GM18502 (cell line): ENCODE measurements around the gene BAD.
A peak's percentile ranks its signal among the peaks of the same experiment; 100 is the strongest.

Source experiments
- ATAC-seq: cut with Tn5 transposase; IDR thresholded peaks from one replicate; pipeline ENCODE4 v1.9.1; 2021; ENCODE audit warnings: mild to moderate bottlenecking; ENCODE audit not compliant: unreplicated experiment, poor library complexity

Gene BAD

DNA sequence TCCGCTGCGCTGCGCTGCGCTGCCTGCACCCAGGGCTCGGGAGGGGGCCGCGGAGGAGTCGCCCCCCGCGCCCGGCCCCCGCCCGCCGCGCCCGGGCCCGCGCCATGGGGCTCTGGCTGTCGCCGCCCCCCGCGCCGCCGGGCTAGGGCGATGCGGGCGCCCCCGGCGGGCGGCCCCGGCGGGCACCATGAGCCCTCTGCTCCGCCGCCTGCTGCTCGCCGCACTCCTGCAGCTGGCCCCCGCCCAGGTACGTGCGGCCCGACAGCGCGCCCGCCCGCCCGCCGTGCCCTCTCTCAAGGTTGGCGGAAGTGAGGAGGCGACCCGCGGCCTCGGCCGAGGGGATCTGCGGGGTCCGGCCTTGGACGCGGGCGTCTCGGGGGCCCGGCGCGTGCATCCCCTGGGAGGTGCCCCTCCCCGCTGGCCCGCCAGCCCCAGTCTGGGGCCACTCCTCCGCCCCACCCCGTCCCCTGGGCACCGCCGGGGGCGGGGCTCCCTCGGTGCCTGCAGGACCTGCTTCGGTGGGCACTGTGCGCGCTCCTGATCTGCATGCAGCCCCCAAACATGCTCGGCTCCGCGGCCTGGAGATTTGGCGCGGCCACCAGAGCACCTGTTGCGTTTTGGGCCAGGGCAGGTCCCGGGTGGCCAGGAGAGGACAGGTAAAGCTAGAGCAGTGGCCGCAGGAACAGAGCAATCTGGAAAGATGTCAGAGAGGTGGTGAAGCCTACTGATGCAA lies 49.7 kb downstream of the BAD start:
- ATAC-seq: peak; percentile 27

DNA sequence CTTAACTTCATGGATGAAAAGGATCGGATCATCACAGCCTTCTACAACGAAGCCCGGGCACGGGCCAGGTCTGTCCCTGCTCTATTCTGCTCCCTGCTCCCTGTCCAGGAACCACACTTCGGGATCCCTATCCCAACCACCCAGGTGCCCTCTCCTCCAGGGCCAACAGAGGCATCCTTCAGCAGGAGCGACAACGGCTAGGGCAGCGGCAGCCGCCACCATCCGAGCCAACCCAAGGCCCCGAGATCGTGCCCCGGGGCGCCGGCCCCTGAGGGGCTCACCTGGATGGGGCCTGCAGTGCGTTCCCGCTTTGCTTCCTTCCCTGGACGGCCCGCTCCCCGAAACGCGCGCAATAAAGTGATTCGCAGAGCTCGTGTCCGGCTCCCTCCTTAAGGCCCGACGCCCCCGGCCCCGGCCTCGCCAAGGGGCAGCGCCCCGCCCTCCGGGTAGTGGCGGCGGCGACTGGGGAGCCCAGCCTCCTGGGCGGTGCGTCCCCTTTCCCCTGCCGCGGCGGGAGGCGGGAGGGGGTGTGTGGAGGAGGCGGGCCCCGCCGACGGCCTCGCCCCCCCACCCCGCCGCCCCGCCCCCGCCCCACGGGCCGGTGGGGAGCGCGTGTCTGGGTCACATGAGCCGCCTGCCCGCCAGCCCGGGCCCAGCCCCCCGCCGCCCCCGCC lies 50.4 kb downstream of the BAD start, which contains the start of gene VEGFB:
Gene VEGFB (plus strand): TSS at position 672 of the 674 bp plus-strand sequence. CDS start 250 bp downstream, outside the sequence.
- peak; percentile 37 for ATAC-seq

DNA sequence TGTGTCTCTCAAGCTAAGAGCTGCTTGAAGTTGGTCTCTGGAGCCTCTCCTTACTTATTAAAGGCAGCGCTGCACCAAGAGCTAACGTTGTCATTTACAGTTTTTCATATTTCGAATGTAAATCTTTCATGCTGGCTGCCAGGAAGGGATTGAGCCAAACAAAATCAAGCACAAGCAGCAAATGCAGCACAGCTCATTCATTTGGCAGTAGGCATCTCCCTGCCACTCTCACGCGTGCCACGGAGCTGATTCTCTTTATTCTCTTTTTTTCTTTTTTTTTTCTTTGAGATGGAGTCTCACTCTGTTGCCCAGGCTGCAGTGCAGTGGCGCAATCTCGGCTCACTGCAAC lies 51.5 kb downstream of the BAD start:
- no peak for ATAC-seq

DNA sequence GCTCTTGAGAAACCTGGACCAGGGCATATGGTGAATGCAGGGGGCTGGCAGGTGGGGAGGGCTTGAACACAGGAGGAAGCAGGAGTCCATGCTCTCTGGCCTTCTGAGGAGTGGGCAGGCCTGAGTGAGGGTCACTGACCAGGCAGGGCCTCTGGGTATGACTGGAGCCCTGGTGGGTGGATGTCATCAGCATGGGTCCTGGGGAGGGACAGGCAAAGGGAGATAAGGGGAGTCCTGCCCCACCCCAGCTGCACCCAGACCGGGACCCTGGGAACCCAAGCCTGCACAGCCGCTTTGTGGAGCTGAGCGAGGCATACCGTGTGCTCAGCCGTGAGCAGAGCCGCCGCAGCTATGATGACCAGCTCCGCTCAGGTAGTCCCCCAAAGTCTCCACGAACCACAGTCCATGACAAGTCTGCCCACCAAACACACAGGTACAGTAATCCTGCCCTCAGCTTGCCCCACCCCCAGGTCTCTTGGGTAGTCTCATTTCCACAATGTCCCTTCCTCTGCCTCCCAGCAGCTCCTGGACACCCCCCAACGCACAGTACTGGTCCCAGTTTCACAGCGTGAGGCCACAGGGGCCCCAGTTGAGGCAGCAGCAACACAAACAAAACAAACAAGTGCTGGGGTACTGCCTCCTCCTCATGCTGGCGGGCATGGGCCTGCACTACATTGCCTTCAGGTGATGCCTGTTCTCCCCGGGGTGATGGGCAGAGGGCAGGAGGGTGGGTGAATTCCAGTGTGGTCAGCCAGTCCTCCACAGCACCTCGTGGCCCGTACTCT lies 52.1 kb downstream of the BAD start:
- no peak for ATAC-seq

DNA sequence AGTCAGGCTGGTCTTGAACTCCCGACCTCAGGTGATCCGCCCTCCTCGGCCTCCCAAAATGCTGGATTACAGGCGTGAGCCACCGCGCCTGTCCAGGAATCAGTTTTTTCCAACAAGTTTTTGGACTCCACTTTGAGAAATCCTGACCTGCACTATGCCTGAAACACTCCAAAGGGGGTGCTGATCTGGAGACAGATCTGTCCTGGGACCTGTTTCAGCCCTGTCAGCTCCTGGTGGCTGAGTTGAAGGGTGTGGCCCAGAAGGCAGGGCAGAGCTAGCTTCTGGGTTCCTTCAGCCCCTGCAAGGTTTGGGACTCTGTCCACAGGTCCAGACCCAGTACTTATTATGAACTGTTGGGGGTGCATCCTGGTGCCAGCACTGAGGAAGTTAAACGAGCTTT lies 52.9 kb downstream of the BAD start:
- no peak for ATAC-seq

DNA sequence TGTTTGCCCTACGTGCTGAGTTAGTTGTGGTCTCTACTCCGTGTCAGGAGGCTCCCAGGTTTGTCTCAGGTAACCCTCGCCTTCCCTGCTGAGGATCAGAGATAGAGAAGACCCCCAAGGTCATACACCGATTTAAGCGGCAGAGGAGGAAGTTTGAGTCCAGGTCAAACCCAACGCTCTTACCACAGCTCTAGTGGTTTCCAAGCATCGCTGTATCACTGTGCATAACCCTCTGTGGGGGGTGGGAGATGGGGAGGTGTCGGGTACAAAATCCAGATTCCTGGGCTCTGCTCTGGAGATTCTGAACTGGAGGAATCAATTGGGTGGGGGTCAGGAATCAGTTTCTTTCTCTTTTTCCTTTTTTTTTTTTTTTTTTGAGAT lies 53.5 kb downstream of the BAD start:
- no peak for ATAC-seq

DNA sequence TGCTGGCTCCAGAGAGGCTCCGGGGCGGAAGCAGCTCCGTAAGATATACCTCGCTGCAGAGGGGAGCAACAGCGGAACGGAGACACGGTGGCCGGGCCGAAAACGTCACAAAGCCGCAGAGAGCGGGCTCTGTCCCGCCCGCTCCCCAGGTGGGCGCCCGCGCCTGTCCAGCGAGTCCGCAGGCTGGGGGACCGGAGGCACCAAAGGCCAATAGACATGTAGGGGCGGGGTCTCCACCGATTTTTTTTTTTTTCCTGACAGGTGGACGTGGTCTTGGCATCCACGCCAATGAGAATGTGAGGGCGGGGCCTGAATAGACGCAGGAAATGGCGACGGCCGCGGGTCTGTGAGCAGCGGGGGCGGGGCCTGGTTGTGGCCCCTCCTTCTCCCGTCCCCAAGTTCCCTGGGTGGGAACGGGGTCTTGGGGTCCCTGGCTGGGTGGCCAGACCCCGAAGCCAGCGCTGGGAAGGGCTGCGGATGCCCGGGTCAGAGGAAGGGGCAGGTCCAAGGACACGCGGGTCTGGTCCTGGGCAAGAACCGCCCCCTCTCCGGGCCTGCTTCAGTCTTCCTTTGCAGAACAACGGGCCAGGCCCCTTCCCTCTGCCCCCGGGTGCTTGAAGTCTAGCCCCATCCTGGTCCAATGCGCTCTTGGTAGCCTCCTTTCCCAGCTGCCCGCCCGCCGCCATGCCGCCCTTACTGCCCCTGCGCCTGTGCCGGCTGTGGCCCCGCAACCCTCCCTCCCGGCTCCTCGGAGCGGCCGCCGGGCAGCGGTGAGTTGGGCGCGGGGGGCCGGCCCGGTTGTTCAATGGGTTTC lies 54.1 kb downstream of the BAD start, which contains the start of gene DNAJC4:
Gene DNAJC4 (plus strand): TSS at position 378 of the 814 bp plus-strand sequence. CDS start 307 bp downstream, at position 685.
- ATAC-seq: peak; percentile 47

DNA sequence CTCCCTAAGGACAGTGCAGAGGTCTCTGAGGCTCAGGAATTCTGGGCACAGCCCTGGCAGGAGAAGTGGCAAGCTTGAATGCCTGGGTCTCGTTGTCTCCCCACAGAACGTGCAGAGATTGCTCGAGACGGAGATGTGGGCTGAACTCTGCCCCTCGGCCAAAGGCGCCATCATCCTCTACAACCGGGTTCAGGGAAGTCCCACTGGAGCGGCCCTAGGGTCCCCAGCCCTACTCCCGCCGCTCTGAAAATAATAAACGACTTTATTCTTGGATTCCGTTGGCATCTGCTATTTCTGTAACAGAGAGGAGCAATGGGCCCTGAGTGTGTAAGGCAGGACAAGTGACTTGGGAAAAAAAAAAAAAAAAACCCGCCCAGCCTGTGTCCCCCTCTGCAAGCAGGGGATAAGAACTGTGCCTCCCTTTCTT lies 54.7 kb downstream of the BAD start:
- ATAC-seq: no peak

DNA sequence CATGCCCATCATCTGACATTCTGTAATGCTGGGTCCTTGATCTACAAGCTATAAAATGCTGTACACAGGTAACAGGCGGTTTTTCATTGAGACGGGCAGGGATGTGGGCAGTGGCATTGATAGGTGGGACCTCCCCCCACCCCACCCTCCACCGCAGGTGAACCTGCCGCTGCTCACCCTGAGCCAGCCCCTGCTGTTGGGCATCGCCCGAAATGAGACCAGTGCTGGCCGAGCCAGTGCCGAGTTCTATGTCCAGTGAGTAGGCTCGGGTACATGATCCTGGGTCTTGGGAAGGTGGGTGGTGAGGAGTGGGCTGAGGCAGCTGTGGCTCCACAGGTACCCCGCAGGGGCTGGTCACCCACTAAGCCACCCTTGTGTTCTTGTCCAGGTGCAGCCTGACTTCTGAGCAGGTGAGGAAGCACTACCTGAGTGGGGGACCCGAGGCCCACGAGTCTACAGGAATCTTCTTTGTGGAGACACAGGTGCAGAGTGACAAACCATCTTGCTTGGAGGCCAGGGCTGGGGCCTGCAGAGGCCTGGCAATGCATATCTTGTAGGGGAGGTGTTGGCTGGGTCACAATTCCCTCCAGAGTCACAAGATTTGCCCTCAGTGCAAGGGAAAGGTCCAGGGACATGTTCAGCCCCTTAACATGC lies 55.2 kb downstream of the BAD start:
- no peak for ATAC-seq

DNA sequence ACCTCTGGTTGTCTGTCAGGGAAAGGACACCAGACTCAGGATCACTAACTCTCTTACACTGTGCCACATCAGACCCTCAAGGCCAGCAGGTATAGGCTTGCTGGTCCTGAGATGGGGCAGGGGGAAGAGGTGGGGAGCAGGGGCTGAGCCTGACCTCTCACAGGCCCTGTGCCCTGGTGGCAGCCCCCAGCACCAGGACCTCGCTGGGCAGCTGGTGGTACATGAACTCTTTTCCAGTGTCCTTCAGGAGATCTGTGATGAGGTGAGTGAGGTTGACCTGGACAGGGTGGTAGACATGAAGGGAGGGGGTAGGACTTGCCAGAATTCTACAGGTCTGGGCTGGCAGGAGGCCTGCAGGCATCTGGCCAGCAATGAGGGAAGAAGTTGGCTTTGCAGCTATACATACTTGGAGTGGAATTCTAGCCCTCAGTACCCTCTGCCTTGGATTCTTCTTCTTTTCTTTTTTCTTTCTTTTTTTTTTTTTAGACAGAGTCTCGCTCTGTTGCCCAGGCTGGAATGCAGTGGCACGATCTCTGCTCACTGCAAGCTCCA lies 57.0 kb downstream of the BAD start:
- no peak for ATAC-seq

DNA sequence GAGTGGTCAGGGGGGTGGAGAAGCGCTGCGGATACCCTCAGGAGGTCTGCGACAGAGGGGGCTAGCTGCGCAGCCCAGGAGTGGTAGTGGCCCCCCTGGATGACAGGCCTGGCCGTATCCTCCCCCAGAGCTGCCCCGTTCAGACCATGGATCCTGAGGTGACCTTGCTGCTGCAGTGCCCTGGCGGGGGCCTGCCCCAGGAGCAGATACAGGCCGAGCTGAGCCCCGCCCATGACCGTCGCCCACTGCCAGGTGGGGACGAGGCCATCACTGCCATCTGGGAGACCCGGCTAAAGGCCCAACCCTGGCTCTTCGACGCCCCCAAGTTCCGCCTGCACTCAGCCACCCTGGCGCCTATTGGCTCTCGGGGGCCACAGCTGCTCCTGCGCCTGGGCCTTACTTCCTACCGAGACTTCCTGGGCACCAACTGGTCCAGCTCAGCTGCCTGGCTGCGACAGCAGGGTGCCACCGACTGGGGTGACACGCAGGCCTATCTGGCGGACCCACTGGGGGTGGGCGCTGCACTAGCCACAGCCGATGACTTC lies 57.9 kb downstream of the BAD start:
- peak; percentile 21 for ATAC-seq

DNA sequence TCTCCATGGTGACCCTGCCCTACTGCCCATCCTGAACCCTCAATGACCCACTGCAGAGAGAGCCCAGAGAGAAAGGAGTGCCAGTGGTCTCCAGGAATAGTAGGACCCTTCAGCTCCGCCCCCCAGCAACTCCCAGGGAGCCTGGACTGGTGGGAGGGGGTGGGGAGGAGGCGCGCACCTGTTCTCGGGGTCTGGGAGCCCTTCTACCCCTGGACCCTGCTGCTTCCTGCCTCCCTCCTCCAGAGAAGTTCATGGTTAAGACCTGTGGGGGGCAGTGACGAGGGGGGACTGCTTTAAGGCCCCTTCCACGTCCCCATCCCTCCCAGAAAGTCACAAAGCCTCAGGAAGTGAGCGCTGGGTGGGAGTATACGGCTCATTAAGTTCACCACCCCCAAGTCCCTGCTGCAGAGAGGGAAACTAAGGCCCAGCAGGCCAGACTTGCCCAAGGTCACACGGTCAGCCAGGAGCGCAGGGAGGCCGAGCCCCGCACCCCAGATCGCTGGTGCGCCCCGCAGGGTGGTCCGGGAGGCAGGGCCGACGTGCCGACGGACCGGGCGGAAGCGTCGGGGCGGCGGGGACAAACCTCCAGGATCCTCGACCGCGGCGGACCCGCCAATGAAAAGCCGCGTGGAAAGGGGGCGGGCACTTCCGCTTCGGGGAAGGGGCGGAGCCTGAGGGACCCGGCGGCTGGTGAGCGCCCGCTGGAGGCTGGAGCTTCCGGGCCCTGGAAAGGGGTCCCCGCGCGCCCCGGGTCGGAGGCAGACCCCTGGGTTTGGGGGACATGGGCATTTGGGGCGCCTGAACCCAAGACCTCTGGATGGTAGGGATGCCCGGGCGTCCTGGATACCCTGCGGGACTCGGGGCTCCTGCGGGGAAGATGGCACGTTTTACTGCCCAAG lies 58.6 kb downstream of the BAD start, which contains the start of the genes NUDT22 and TRPT1:
Gene NUDT22 (plus strand): TSS at position 667 of the 899 bp plus-strand sequence. CDS start 379 bp downstream, outside the sequence.
Gene TRPT1 (minus strand): TSS at position 579 of the 899 bp plus-strand sequence. CDS start 326 bp downstream, at position 253.
- peak; percentile 49 for ATAC-seq

DNA sequence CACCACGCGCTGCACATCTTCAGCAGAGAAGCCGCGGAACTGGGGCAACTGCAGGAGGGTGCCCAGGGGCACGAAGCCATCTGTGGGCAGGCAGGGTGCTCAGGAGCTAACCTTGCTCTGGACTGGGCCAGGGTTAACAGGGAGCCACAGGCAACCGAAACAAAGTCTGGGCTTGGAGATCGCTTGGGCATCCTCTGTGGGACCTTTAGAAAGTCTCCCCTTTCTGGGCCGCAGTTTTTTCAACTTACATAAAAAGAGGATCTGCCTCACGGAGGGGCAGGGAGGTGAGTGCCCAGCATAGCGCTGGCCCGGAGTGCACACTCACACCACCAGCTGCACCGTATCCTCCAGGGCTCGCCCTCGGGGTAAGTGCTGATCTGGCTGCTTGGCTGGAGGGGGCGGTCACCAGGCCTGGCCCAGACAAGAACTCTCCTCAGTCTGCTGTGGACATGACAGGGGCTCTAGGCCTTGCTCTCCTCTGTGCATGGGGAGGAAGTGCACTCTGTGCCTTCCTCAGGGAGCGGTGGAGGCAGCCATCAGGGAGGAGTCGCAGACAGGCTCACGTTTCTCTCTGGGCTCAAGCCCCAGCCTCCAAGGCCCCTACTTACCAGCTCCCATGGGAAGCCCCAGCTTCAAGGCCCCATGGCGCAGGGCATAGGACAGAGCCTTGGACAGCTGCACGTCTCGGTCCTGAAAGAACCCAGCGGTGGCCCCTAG lies 59.4 kb downstream of the BAD start:
- no peak for ATAC-seq

DNA sequence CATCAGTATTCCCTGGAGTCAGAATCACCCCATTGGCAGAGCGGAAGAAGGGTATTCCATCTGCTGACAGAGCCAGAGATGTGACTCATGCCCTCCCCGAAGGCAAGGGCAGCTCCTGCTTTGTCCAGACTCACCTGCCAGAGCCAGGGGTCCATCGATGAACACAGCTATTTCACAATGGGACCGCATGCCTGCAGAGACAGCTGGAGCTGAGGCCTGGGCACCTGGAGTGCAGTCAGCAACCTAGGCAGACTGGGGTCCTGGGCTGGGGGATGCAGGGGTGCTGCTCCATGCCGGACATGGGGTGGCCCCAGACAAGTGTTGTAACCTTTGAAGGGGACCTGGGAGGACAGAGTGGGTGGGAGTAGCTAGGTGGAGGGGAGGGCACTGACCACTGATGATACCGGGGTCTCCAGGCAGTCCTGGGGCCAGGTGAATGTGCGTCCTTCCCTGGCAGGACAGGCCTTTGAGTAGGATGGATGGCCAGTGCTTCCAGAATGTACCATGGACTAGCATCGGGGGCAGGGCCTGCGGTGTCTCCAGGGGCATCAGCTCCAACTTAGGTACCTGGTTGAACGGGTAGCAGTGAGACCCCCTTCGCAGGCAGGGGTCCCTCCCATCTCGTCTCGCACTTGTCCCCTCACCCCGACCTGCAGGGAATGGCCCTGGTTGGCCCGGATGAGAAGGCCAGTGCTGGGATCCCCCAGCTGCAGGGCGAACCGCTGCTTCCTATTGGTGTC lies 60.1 kb downstream of the BAD start:
- no peak for ATAC-seq

DNA sequence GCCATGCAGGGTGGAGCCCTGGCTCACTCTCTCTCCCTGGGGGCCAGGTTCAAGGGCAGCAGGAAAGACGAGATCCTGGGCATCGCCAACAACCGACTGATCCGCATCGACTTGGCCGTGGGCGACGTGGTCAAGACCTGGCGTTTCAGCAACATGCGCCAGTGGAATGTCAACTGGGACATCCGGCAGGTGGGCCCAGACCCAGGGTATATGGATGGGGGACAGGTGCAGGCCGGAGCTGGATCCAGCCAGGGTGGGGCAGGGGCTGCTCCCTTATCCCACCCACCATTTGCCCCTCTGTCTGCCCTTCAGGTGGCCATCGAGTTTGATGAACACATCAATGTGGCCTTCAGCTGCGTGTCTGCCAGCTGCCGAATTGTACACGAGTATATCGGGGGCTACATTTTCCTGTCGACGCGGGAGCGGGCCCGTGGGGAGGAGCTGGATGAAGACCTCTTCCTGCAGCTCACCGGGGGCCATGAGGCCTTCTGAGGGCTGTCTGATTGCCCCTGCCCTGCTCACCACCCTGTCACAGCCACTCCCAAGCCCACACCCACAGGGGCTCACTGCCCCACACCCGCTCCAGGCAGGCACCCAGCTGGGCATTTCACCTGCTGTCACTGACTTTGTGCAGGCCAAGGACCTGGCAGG lies 61.3 kb downstream of the BAD start:
- no peak for ATAC-seq

DNA sequence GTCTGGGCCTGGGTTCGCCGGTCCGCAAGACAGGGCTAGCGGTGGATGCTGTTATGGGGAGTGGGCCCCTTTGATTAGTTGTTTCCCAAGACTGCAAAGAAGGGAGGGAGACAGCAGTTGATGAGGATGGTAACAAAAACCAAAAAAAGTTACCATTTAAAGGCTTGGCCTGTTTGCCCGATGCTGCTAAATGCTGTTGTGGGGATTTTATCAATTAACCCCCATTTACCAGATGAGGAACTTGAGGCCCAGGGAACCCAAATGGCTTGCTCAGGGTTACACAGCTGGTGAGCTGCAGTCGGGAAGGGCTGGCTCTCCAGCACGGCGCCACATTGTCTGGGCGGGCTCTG lies 61.8 kb downstream of the BAD start:
- ATAC-seq: no peak
